T-helper 22 cell (primary cell): ENCODE measurements around the gene SEPTIN2.
"Not testable (repeated sequence)": the region's sequence is repeated elsewhere in the genome, so short reads cannot be mapped to it uniquely, and the experiment has no call there.

Experiments
- DNase-seq: peaks from one replicate; pipeline ENCODE4 v3.0.0-alpha.2; 2020; ENCODE audit warnings: low read depth

Gene SEPTIN2

GRCh38 chr2:241315879-241316631 lies at the start of gene SEPTIN2:
Gene SEPTIN2 (plus strand): TSS chr2:241315925. CDS start chr2:241324233, 8,308 bp downstream.
- peak; percentile 67 for DNase-seq

- no peak for DNase-seq
Observed at GRCh38 chr2:241267249-241268067, 48.3 kb upstream of the SEPTIN2 start.

GRCh38 chr2:241268306-241268705 lies 47.4 kb upstream of the SEPTIN2 start:
- no peak for DNase-seq

GRCh38 chr2:241268716-241269445 lies 46.8 kb upstream of the SEPTIN2 start:
- DNase-seq = no peak

- DNase-seq = no peak
Observed at GRCh38 chr2:241269707-241270520, 45.8 kb upstream of the SEPTIN2 start.

- no peak for DNase-seq
Observed at GRCh38 chr2:241270531-241270930, 45.2 kb upstream of the SEPTIN2 start.

- peak; percentile 32 for DNase-seq
Observed at GRCh38 chr2:241271706-241272302, 43.9 kb upstream of the SEPTIN2 start.

- DNase-seq = peak; percentile 42
Observed at GRCh38 chr2:241272303-241273209, 43.2 kb upstream of the SEPTIN2 start.

GRCh38 chr2:241273210-241274020 lies 42.3 kb upstream of the SEPTIN2 start:
- DNase-seq = no peak

- no peak for DNase-seq
Observed at GRCh38 chr2:241274127-241274526, 41.6 kb upstream of the SEPTIN2 start.

- DNase-seq = no peak
Observed at GRCh38 chr2:241275504-241275903, 40.2 kb upstream of the SEPTIN2 start.

GRCh38 chr2:241275910-241276309 lies 39.8 kb upstream of the SEPTIN2 start:
- no peak for DNase-seq

GRCh38 chr2:241278306-241278705 lies 37.4 kb upstream of the SEPTIN2 start:
- not testable (repeated sequence) for DNase-seq

- no peak for DNase-seq
Observed at GRCh38 chr2:241279413-241279812, 36.3 kb upstream of the SEPTIN2 start.

- no peak for DNase-seq
Observed at GRCh38 chr2:241279828-241280227, 35.9 kb upstream of the SEPTIN2 start.

GRCh38 chr2:241280291-241280690 lies 35.4 kb upstream of the SEPTIN2 start:
- no peak for DNase-seq

- DNase-seq = no peak
Observed at GRCh38 chr2:241282555-241282954, 33.2 kb upstream of the SEPTIN2 start.

GRCh38 chr2:241285596-241285995 lies 30.1 kb upstream of the SEPTIN2 start:
- DNase-seq = no peak

- DNase-seq = no peak
Observed at GRCh38 chr2:241286348-241287090, 29.2 kb upstream of the SEPTIN2 start.
